NCI-H2227 treated with DMSO at 0.1 percent for 48 hours (cell line): Measurements from ENCODE around the gene TRNAU1AP.

Experiments
- DNase-seq: peaks from one replicate; lab custom pipeline; 2025; lab: John Stamatoyannopoulos, UW

TRNAU1AP gene

GRCh38 chr1:28604962-28605361, 52.1 kb downstream of the TRNAU1AP start:
- DNase-seq = no peak

- no peak for DNase-seq
Measured at GRCh38 chr1:28606771-28607170, 53.9 kb downstream of the TRNAU1AP start.

- DNase-seq = no peak
Measured at GRCh38 chr1:28613175-28613574, 60.3 kb downstream of the TRNAU1AP start.
